Renal pelvis (tissue), 4 donors: Measurements from ENCODE around the gene PIK3R6. TPM values are rescaled to one million over a fixed set of nuclear protein-coding genes. Genes with fewer than 3 reads are reported as not detected.
"Not testable (repeated sequence)": the region's sequence is repeated elsewhere in the genome, so short reads cannot be mapped to it uniquely, and the experiment has no call there.

ENCODE experiments used
- DNase-seq: peaks from one replicate; pipeline ENCODE4 v3.0.0-alpha.2; 2013
- polyA plus RNA-seq, 3 donors: library from polyadenylated mRNA; unstranded; fragments of 120-200 nt; gene quantifications; one replicate each; pipeline ENCODE4 v1.2.1, GENCODE V29; 2013; ENCODE audit not compliant: insufficient read length in 3 of 3

PIK3R6 gene
- polyA plus RNA-seq, 3 donors: 1.2 to 1.8 (median 1.3) TPM

GRCh38 chr17:8828517-8828875, 39.0 kb downstream of the PIK3R6 start:
- no peak for DNase-seq

- no peak for DNase-seq
Observed at GRCh38 chr17:8826808-8827435, 40.6 kb downstream of the PIK3R6 start.

- DNase-seq: no peak
Observed at GRCh38 chr17:8825802-8826201, 41.7 kb downstream of the PIK3R6 start.

GRCh38 chr17:8823279-8823678, 44.2 kb downstream of the PIK3R6 start:
- DNase-seq: no peak

GRCh38 chr17:8822401-8823035, 45.0 kb downstream of the PIK3R6 start:
- DNase-seq: no peak

GRCh38 chr17:8821446-8822105, 45.9 kb downstream of the PIK3R6 start:
- DNase-seq: no peak

GRCh38 chr17:8820311-8821010, 47.0 kb downstream of the PIK3R6 start:
- DNase-seq: no peak

GRCh38 chr17:8818654-8819330, 48.7 kb downstream of the PIK3R6 start:
- no peak for DNase-seq

GRCh38 chr17:8818047-8818446, 49.4 kb downstream of the PIK3R6 start:
- no peak for DNase-seq

- DNase-seq: no peak
Observed at GRCh38 chr17:8806926-8807550, 60.4 kb downstream of the PIK3R6 start.

- no peak for DNase-seq
Observed at GRCh38 chr17:8806253-8806925, 61.1 kb downstream of the PIK3R6 start.

- DNase-seq: not testable (repeated sequence)
Observed at GRCh38 chr17:8805396-8805795, 62.1 kb downstream of the PIK3R6 start.

GRCh38 chr17:8803531-8804420, 63.7 kb downstream of the PIK3R6 start:
- no peak for DNase-seq

GRCh38 chr17:8801135-8801840, 66.2 kb downstream of the PIK3R6 start:
- no peak for DNase-seq

- no peak for DNase-seq
Observed at GRCh38 chr17:8800656-8801055, 66.8 kb downstream of the PIK3R6 start.

- no peak for DNase-seq
Observed at GRCh38 chr17:8799570-8800212, 67.8 kb downstream of the PIK3R6 start.

GRCh38 chr17:8798846-8799569, 68.5 kb downstream of the PIK3R6 start, which contains the start of gene MFSD6L:
Gene MFSD6L, minus strand, starts transcription at chr17:8799365. Its CDS starts 245 bp downstream, at chr17:8799120.
- peak; percentile 52 for DNase-seq
